ENCODE data around the gene CD209. TPM values are rescaled to one million over a fixed set of nuclear protein-coding genes. Genes with fewer than 3 reads are reported as not detected.

The CD209 gene
- total and polyA plus RNA-seq, 9 donors = 2.0 to 5.2 (median 2.9) TPM

Other genes with a start within 250 kb of the CD209 start
- gene ZNF358, start 231.4 kb downstream of the CD209 start, total RNA-seq = 25.2 TPM
- gene ZNF358, start 231.4 kb downstream of the CD209 start, polyA plus RNA-seq (ENCODE audit: insufficient read depth in 1 of 8, insufficient read length in 8 of 8, low replicate concordance in 1 of 8) = 10 to 100 TPM; 41.2 to 69.7 (median 49.1) TPM
- 3.9 TPM for gene MCOLN1, start 224.9 kb downstream of the CD209 start, total RNA-seq
- gene MCOLN1, start 224.9 kb downstream of the CD209 start, polyA plus RNA-seq (ENCODE audit: insufficient read depth in 1 of 8, insufficient read length in 8 of 8, low replicate concordance in 1 of 8) = 10 to 100 TPM; 11.2 to 16.7 (median 14.3) TPM
- 23.4 TPM for gene PNPLA6, start 211.8 kb downstream of the CD209 start, total RNA-seq
- gene PNPLA6, start 211.8 kb downstream of the CD209 start, polyA plus RNA-seq (ENCODE audit: insufficient read depth in 1 of 8, insufficient read length in 8 of 8, low replicate concordance in 1 of 8) = 10 to 100 TPM; 21.9 to 34.9 (median 28.4) TPM
- 0.04 TPM for gene CAMSAP3, start 151.7 kb downstream of the CD209 start, total RNA-seq
- 1 to 10 TPM in 2 of 8 donors, under 1 TPM in 6; 0.07 to 4.0 (median 0.56) TPM for gene CAMSAP3, start 151.7 kb downstream of the CD209 start, polyA plus RNA-seq (ENCODE audit: insufficient read depth in 1 of 8, insufficient read length in 8 of 8, low replicate concordance in 1 of 8)
- 23.1 TPM for gene XAB2, start 118.0 kb downstream of the CD209 start, total RNA-seq
- gene XAB2, start 118.0 kb downstream of the CD209 start, polyA plus RNA-seq (ENCODE audit: insufficient read depth in 1 of 8, insufficient read length in 8 of 8, low replicate concordance in 1 of 8) = 10 to 100 TPM; 23.0 to 34.6 (median 28.0) TPM
- gene PET100, start 117.7 kb downstream of the CD209 start, total RNA-seq = 88.4 TPM
- 10 to 100 TPM; 63.6 to 80.0 (median 78.4) TPM for gene PET100, start 117.7 kb downstream of the CD209 start, polyA plus RNA-seq (ENCODE audit: insufficient read depth in 1 of 8, insufficient read length in 8 of 8, low replicate concordance in 1 of 8)
- gene PCP2, start 113.8 kb downstream of the CD209 start, total RNA-seq = not detected
- under 1 TPM in 1 of 8 donors, not detected in 7; 0.32 TPM for gene PCP2, start 113.8 kb downstream of the CD209 start, polyA plus RNA-seq (ENCODE audit: insufficient read depth in 1 of 8, insufficient read length in 8 of 8, low replicate concordance in 1 of 8)
- 1.6 TPM for gene STXBP2, start 110.4 kb downstream of the CD209 start, total RNA-seq
- 10 to 100 TPM in 1 of 8 donors, 1 to 10 TPM in 7; 3.2 to 12.4 (median 6.0) TPM for gene STXBP2, start 110.4 kb downstream of the CD209 start, polyA plus RNA-seq (ENCODE audit: insufficient read depth in 1 of 8, insufficient read length in 8 of 8, low replicate concordance in 1 of 8)
- 2.0 TPM for gene RETN, start 78.5 kb downstream of the CD209 start, total RNA-seq
- 1 to 10 TPM; 2.4 to 4.5 (median 2.7) TPM for gene RETN, start 78.5 kb downstream of the CD209 start, polyA plus RNA-seq (ENCODE audit: insufficient read depth in 1 of 8, insufficient read length in 8 of 8, low replicate concordance in 1 of 8)
- not detected for gene MCEMP1, start 70.4 kb downstream of the CD209 start, total RNA-seq
- under 1 TPM; 0.11 to 0.49 (median 0.26) TPM for gene MCEMP1, start 70.4 kb downstream of the CD209 start, polyA plus RNA-seq (ENCODE audit: insufficient read depth in 1 of 8, insufficient read length in 8 of 8, low replicate concordance in 1 of 8)
- 88.8 TPM for gene TRAPPC5, start 66.7 kb downstream of the CD209 start, total RNA-seq
- 10 to 100 TPM; 29.4 to 48.8 (median 41.1) TPM for gene TRAPPC5, start 66.7 kb downstream of the CD209 start, polyA plus RNA-seq (ENCODE audit: insufficient read depth in 1 of 8, insufficient read length in 8 of 8, low replicate concordance in 1 of 8)
- 0.44 TPM for gene FCER2, start 45.4 kb downstream of the CD209 start, total RNA-seq
- 1 to 10 TPM in 1 of 8 donors, under 1 TPM in 7; 0.16 to 1.0 (median 0.34) TPM for gene FCER2, start 45.4 kb downstream of the CD209 start, polyA plus RNA-seq (ENCODE audit: insufficient read depth in 1 of 8, insufficient read length in 8 of 8, low replicate concordance in 1 of 8)
- gene CLEC4G, start 15.4 kb downstream of the CD209 start, total RNA-seq = 0.13 TPM
- under 1 TPM in 4 of 8 donors, not detected in 4; 0.08 to 0.16 (median 0.12) TPM for gene CLEC4G, start 15.4 kb downstream of the CD209 start, polyA plus RNA-seq (ENCODE audit: insufficient read depth in 1 of 8, insufficient read length in 8 of 8, low replicate concordance in 1 of 8)
- gene CLEC4M, start 15.7 kb upstream of the CD209 start, total RNA-seq = not detected
- gene CLEC4M, start 15.7 kb upstream of the CD209 start, polyA plus RNA-seq (ENCODE audit: insufficient read depth in 1 of 8, insufficient read length in 8 of 8, low replicate concordance in 1 of 8) = under 1 TPM in 1 of 8 donors, not detected in 7; 0.12 TPM
- 8.7 TPM for gene EVI5L, start 82.7 kb upstream of the CD209 start, total RNA-seq
- 10 to 100 TPM; 12.1 to 20.0 (median 15.7) TPM for gene EVI5L, start 82.7 kb upstream of the CD209 start, polyA plus RNA-seq (ENCODE audit: insufficient read depth in 1 of 8, insufficient read length in 8 of 8, low replicate concordance in 1 of 8)
- 0.09 TPM for gene PRR36, start 126.9 kb upstream of the CD209 start, total RNA-seq
- gene PRR36, start 126.9 kb upstream of the CD209 start, polyA plus RNA-seq (ENCODE audit: insufficient read depth in 1 of 8, insufficient read length in 8 of 8, low replicate concordance in 1 of 8) = under 1 TPM; 0.20 to 0.96 (median 0.39) TPM
- gene LRRC8E, start 141.0 kb upstream of the CD209 start, total RNA-seq = 0.13 TPM
- gene LRRC8E, start 141.0 kb upstream of the CD209 start, polyA plus RNA-seq (ENCODE audit: insufficient read depth in 1 of 8, insufficient read length in 8 of 8, low replicate concordance in 1 of 8) = under 1 TPM in 7 of 8 donors, not detected in 1; 0.18 to 0.82 (median 0.31) TPM
- gene MAP2K7, start 156.3 kb upstream of the CD209 start, total RNA-seq = 8.0 TPM
- 10 to 100 TPM; 19.8 to 26.9 (median 23.3) TPM for gene MAP2K7, start 156.3 kb upstream of the CD209 start, polyA plus RNA-seq (ENCODE audit: insufficient read depth in 1 of 8, insufficient read length in 8 of 8, low replicate concordance in 1 of 8)
- gene TGFBR3L, start 167.3 kb upstream of the CD209 start, total RNA-seq = 0.31 TPM
- gene TGFBR3L, start 167.3 kb upstream of the CD209 start, polyA plus RNA-seq (ENCODE audit: insufficient read depth in 1 of 8, insufficient read length in 8 of 8, low replicate concordance in 1 of 8) = under 1 TPM in 7 of 8 donors, not detected in 1; 0.09 to 0.73 (median 0.49) TPM
- gene SNAPC2, start 172.8 kb upstream of the CD209 start, total RNA-seq = 10.6 TPM
- 10 to 100 TPM; 17.2 to 22.1 (median 20.1) TPM for gene SNAPC2, start 172.8 kb upstream of the CD209 start, polyA plus RNA-seq (ENCODE audit: insufficient read depth in 1 of 8, insufficient read length in 8 of 8, low replicate concordance in 1 of 8)
- 0.58 TPM for gene CTXN1, start 178.6 kb upstream of the CD209 start, total RNA-seq
- 1 to 10 TPM; 1.7 to 5.3 (median 2.8) TPM for gene CTXN1, start 178.6 kb upstream of the CD209 start, polyA plus RNA-seq (ENCODE audit: insufficient read depth in 1 of 8, insufficient read length in 8 of 8, low replicate concordance in 1 of 8)
- gene TIMM44, start 196.1 kb upstream of the CD209 start, total RNA-seq = 40.5 TPM
- gene TIMM44, start 196.1 kb upstream of the CD209 start, polyA plus RNA-seq (ENCODE audit: insufficient read depth in 1 of 8, insufficient read length in 8 of 8, low replicate concordance in 1 of 8) = 10 to 100 TPM; 44.6 to 66.3 (median 57.4) TPM

Measured in muscle of leg (tissue), 9 donors.